HG03378 (cell line): ENCODE results near the gene GTF3C1.
A peak's percentile ranks its signal among the peaks of the same experiment; 100 is the strongest.

Experiments
- ATAC-seq: cut with Tn5 transposase; IDR thresholded peaks from one replicate; pipeline ENCODE4 v1.9.1; 2021; ENCODE audit warnings: mild to moderate bottlenecking, moderate library complexity; ENCODE audit not compliant: unreplicated experiment

Gene GTF3C1

GRCh38 chr16:27520982-27521673, 28.6 kb downstream of the GTF3C1 start:
- no peak for ATAC-seq

GRCh38 chr16:27518226-27518625, 31.5 kb downstream of the GTF3C1 start:
- ATAC-seq: no peak

- ATAC-seq: no peak
Observed at GRCh38 chr16:27517664-27518063, 32.0 kb downstream of the GTF3C1 start.

GRCh38 chr16:27516365-27516764, 33.3 kb downstream of the GTF3C1 start:
- no peak for ATAC-seq

GRCh38 chr16:27515874-27516353, 33.8 kb downstream of the GTF3C1 start:
- peak; percentile 58 for ATAC-seq

- no peak for ATAC-seq
Observed at GRCh38 chr16:27514806-27515205, 34.9 kb downstream of the GTF3C1 start.

DNA sequence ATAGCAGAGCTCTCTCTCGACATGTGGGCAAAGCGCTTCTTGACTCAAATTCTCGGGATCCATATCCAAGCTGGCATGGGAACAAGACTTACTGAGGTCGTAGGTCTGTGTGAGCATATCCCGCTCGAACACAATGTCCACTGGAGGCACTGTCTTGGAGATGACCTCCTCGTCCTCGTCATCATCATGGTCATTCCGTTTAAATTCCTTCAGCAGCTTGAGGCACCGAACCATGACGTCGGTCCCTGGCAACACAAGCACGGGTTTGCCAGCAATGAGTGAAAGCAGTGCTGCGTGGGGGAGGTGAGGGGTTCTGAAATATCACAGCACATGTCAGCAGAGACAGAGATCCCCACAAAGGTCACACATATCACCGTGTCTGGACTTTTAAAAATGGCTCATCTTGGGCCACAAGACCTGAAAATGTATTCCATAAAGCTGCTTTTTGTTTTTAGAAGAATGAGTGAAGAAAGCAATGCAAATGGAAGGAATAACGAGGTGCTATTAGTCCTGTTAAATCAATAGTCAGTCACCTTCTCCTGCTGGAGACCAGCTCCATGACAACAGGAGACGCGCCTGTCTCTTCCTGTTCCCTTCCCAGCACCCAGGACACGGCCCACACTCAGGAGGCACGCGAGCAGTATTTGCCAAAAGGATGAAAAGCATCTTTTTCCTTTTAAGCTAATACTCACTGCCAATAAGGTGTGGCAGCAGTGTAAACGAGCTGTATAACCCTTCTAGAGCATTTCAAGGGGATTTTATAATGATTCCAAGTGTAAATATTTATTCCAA, 37.9 kb downstream of the GTF3C1 start:
- ATAC-seq: no peak

- ATAC-seq: no peak
Observed at GRCh38 chr16:27508476-27508875, 41.2 kb downstream of the GTF3C1 start.

- ATAC-seq: no peak
Observed at GRCh38 chr16:27506771-27507170, 42.9 kb downstream of the GTF3C1 start.

GRCh38 chr16:27505297-27506236, 44.1 kb downstream of the GTF3C1 start:
- ATAC-seq: no peak

GRCh38 chr16:27503662-27504061, 46.1 kb downstream of the GTF3C1 start:
- ATAC-seq: no peak

DNA sequence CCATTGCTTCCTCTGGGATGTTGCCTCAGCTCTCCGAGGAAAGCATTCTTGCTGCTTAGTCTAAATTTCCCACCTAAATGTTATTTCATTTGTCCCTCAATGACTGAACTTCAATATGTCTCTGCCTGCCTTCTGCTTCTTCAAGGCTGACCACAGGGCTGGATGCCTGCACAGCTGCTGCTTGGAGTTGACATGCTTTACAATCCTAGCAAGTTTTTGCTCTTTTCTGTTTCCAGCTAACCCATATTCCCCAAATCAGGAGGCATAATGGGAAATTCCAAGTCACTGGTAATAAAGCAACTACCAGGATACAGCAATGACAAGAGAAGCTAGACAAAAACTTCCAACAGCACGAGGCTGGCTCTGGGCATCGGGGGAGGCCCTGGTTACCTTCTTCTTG, 48.9 kb downstream of the GTF3C1 start:
- no peak for ATAC-seq

- no peak for ATAC-seq
Observed at GRCh38 chr16:27499659-27500055, 50.1 kb downstream of the GTF3C1 start.

DNA sequence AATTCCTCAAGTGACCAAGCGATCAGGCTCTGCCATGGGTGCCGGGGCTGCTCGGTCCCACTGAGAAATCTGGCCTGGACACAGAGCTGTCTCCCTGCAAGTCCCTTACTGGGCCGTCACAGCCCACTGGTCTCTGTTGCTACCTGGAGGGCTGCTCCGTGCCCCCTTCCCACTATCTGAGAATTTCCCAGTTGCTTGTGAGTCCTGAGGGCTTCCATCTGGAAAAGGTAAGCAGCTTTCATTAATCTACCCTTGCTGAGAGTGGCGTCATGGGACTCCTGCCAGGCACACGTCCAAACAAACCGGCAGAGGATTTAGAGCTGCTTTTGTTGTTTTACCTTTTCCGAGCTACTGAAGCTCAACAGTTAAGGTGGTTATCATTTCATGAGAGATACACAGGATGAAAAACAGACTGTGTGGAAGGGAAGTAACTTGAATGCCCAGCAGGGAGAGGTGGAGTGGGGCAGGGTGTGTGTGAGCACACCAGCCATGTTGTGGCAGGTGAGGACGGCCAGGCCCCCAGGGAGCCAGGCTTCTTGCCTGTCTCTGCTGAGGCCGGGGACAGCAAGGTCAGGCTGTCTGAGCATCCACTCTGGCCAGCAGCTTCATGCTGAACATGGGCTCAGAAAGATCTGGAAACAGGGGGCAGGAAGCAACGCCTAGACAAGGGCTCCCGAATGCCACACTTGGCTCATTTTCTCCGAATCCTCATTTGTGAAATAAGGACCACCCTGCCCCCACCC, 50.6 kb downstream of the GTF3C1 start:
- ATAC-seq: no peak

DNA sequence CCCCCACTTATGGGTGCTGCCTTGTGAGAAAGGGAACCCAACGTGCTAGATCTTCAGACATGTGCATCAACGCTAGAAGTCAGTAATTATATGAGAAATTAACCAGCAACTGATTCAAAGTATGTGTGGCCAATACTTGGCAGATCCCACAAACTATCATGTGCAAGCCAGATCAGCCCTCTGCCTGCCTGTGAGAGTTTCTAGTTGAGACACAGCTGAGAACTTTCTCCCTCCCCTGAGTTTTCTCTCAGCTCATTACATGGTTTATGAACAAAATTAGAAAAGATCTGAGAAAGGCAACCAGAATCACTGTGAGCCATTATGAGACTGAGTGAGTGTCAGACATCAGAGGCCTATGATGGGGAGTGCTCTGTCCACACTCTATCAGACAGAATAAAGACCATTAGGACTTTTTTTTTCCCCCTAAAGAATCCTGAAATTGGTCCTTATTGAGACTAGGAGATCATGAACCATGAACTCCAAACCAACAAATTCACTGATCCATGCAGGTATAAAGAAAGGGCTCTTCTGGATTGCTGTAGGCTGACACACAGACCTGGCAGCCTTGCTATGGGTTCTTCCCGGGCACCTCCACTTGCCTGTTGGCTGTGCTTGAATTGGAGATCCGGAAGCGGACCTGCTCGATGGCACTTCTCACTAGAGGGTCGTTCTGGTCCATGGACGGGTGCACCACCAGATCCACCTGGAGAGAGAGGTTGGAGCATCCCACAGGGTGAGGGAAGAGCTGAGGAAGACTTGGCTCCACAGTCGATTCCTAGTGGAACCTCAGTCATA, 51.5 kb downstream of the GTF3C1 start:
- ATAC-seq: no peak

DNA sequence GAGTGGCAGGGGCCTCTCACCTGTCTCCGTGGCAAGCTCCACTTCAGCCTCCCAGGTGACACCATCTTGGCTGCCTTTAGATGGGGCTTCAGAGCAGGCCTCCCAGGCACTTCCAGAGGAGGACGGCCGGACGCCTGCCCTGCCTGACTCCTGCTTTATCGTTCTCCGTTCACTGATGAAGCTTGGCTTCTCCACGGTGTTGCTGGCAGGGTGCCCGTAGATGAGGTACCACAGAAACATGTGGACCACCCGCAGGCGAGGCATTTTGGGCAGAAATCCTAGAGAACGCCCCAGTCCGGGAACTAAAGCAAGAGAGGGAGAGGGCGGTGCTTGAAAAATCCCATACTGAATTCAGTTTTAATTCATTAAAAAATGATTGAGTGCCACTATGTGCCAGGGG, 54.5 kb downstream of the GTF3C1 start:
- no peak for ATAC-seq

GRCh38 chr16:27492588-27492979, 57.1 kb downstream of the GTF3C1 start:
- ATAC-seq: no peak

GRCh38 chr16:27491894-27492587, 57.7 kb downstream of the GTF3C1 start:
- ATAC-seq: no peak

- ATAC-seq: no peak
Observed at GRCh38 chr16:27489906-27490305, 59.8 kb downstream of the GTF3C1 start.
